PC-9 (cell line): ENCODE data around the gene NADK2. TPM values are rescaled to one million over a fixed set of nuclear protein-coding genes. Genes with fewer than 3 reads are reported as not detected.

ENCODE experiments used
- BruUV-seq: library from RNA; stranded (reverse); fragments of 400-500 nt; replicated peaks from 2 replicates; lab custom pipeline; 2021; lab: Mats Ljungman, UMichigan
- CTCF ChIA-PET: fragments of 300-600 bp; sonication (Branson Sonifier 250); formaldehyde crosslinking; loops from one replicate; lab custom pipeline; 2022; ENCODE audit warnings: antibody characterized with exemption; lab: Charles Lee
- POLR2A ChIA-PET: fragments of 300-600 bp; sonication (Branson Sonifier 250); formaldehyde crosslinking; loops from one replicate; lab custom pipeline; 2022; ENCODE audit warnings: antibody characterized with exemption; ENCODE audit not compliant: unreplicated experiment; lab: Charles Lee
- DNase-seq, 2 experiments: peaks; one replicate each; pipeline versions ENCODE4 v3.0.0 to v3.0.0-alpha.2; 2015 to 2022; ENCODE audit warnings: mixed read lengths in 1 of 2
- H2AFZ ChIP-seq: fragments of 200-600 bp; sonication (generic); 2 replicates; pipeline ENCODE4 v1.8.1; 2017; ENCODE audit warnings: antibody characterized with exemption
- H3F3A ChIP-seq: fragments of 200-600 bp; sonication (generic); 2 replicates; pipeline ENCODE4 v1.8.1; 2017; ENCODE audit warnings: antibody characterized with exemption, mild to moderate bottlenecking, low read depth; ENCODE audit not compliant: insufficient read depth
- H3K27ac ChIP-seq: fragments of 200-600 bp; sonication (generic); 2 replicates; pipeline ENCODE4 v1.6.1; 2016; ENCODE audit warnings: mixed run types
- H3K27me3 ChIP-seq: fragments of 200-600 bp; sonication (generic); 2 replicates; pipeline ENCODE4 v1.6.1; 2016; ENCODE audit warnings: low read depth, mixed run types; ENCODE audit not compliant: insufficient read depth
- H3K36me3 ChIP-seq: fragments of 200-600 bp; sonication (generic); 2 replicates; pipeline ENCODE4 v1.6.1; 2016; ENCODE audit warnings: low read depth, mixed run types
- H3K4me1 ChIP-seq: fragments of 200-600 bp; sonication (generic); replicated peaks from 2 replicates; pipeline ENCODE4 v1.6.1; 2016; ENCODE audit warnings: mixed run types; ENCODE audit not compliant: insufficient read depth
- H3K4me2 ChIP-seq: fragments of 200-600 bp; sonication (generic); 2 replicates; pipeline ENCODE4 v1.6.1; 2017; ENCODE audit warnings: mixed run types
- H3K4me3 ChIP-seq: fragments of 200-600 bp; sonication (generic); 2 replicates; pipeline ENCODE4 v1.6.1; 2016; ENCODE audit warnings: mixed run types
- H3K79me2 ChIP-seq: fragments of 200-600 bp; sonication (generic); 2 replicates; pipeline ENCODE4 v1.6.1; 2017; ENCODE audit warnings: low read depth, mixed run types
- H3K9me2 ChIP-seq: fragments of 200-600 bp; sonication (generic); 2 replicates; pipeline ENCODE4 v1.8.1; 2017; ENCODE audit warnings: mild to moderate bottlenecking; ENCODE audit not compliant: insufficient read depth
- H3K9me3 ChIP-seq: fragments of 200-600 bp; sonication (generic); 2 replicates; pipeline ENCODE4 v1.8.1; 2016; ENCODE audit warnings: low read depth; ENCODE audit not compliant: insufficient read depth
- H4K20me1 ChIP-seq: fragments of 200-600 bp; sonication (generic); 2 replicates; pipeline ENCODE4 v1.8.1; 2017; ENCODE audit not compliant: insufficient read depth
- CTCF ChIP-seq: fragments of 200-600 bp; sonication (generic); conservative IDR thresholded peaks from 2 replicates; pipeline ENCODE4 v1.6.1; 2017; ENCODE audit warnings: mixed run types, antibody characterized with exemption, mild to moderate bottlenecking, moderate library complexity
- EZH2 ChIP-seq: fragments of 200-600 bp; sonication (generic); IDR thresholded peaks from 2 replicates; pipeline ENCODE4 v1.8.0; 2017; ENCODE audit warnings: antibody characterized with exemption, low read depth
- intact Hi-C: fragments of 100-400 bp; cut with micrococcal nuclease; formaldehyde crosslinking; loops from one replicate; pipeline ENCODE4 v1.10.0; 2022; ENCODE audit not compliant: unreplicated experiment
- total RNA-seq: library from RNA; stranded (reverse); gene quantifications from 2 replicates; pipeline ENCODE4 v1.2.3, GENCODE V29; 2021

Gene NADK2
- total RNA-seq, 1 experiment from 2014 or later, result 43.7 TPM

- Histone ChIP-seq H3K27ac (no peak overlapping the region), H3K9me2 (no peaks in the 10 kb centered on the region), H3K4me3 (no peak overlapping the region), H3K79me2 (no peaks in the 10 kb centered on the region; the same call in 1 of the 2 replicates), H2AFZ (no peak overlapping the region), H3F3A (no peaks in the 10 kb centered on the region), H4K20me1 (no peaks in the 10 kb centered on the region), H3K27me3 (no peaks in the 10 kb centered on the region), H3K9me3 (no peaks in the 10 kb centered on the region), H3K4me1 (no peaks in the 10 kb centered on the region), H3K4me2 (no peak overlapping the region), H3K36me3 (peaks cover 34% of the 10 kb centered on the region)
- ChIA-PET CTCF (no interaction called here), POLR2A (interaction anchor here (0.7 kb wide), 1 partner anchor 81 kb away, joined by 6 read pairs; no protein-coding TSS in a partner anchor)
- intact Hi-C loops, result loop anchor here (2.0 kb wide), 1 partner anchor 14 kb away; no protein-coding TSS in a partner anchor
- TF ChIP-seq CTCF (no peak), EZH2 (no peak)
- no peak for DNase-seq
- BruUV-seq, result no TSS peak
Observed at GRCh38 chr5:36160617-36161016, 81.1 kb downstream of the NADK2 start.

GRCh38 chr5:36158144-36158543 is 83.6 kb downstream of the NADK2 start:
- CTCF ChIA-PET, result no interaction called here
- no peaks in the 10 kb centered on the region for H3K9me3 ChIP-seq
- POLR2A ChIA-PET, result no interaction called here
- peaks cover 42% of the 10 kb centered on the region for H3K36me3 ChIP-seq
- no peaks in the 10 kb centered on the region for H3K27me3 ChIP-seq
- intact Hi-C loops, result no loop called here
- H3F3A ChIP-seq, result no peaks in the 10 kb centered on the region
- TF ChIP-seq EZH2 (no peak), CTCF (no peak)
- H3K27ac ChIP-seq, result no peak overlapping the region
- no peak overlapping the region for H3K4me2 ChIP-seq
- no TSS peak for BruUV-seq
- no peak overlapping the region for H3K4me3 ChIP-seq
- H2AFZ ChIP-seq, result no peak overlapping the region
- no peaks in the 10 kb centered on the region for H4K20me1 ChIP-seq
- DNase-seq, result no peak
- H3K9me2 ChIP-seq, result no peaks in the 10 kb centered on the region
- H3K79me2 ChIP-seq, result peaks cover 17% of the 10 kb centered on the region
- H3K4me1 ChIP-seq, result peaks cover 8% of the 10 kb centered on the region; the same call in 1 of the 2 replicates

GRCh38 chr5:36156619-36157018 is 85.1 kb downstream of the NADK2 start:
- POLR2A ChIA-PET, result interaction anchor here (0.7 kb wide), 1 partner anchor 85 kb away, joined by 4 read pairs; the partner anchor contains the start of gene NADK2
- H3K36me3 ChIP-seq, result peaks cover 42% of the 10 kb centered on the region
- H3K4me3 ChIP-seq, result no peak overlapping the region
- H3K27ac ChIP-seq, result no peak overlapping the region
- CTCF ChIA-PET, result interaction anchor here (0.5 kb wide), 1 partner anchor 22 kb away, joined by 3 read pairs; no protein-coding TSS in a partner anchor
- DNase-seq, result no peak
- BruUV-seq, result no TSS peak
- no peaks in the 10 kb centered on the region for H3K27me3 ChIP-seq
- H3K4me1 ChIP-seq, result peaks cover 8% of the 10 kb centered on the region; the same call in 1 of the 2 replicates
- no peaks in the 10 kb centered on the region for H4K20me1 ChIP-seq
- H3K9me2 ChIP-seq, result no peaks in the 10 kb centered on the region
- H3K9me3 ChIP-seq, result no peaks in the 10 kb centered on the region
- no peak overlapping the region for H2AFZ ChIP-seq
- no peak overlapping the region for H3K4me2 ChIP-seq
- intact Hi-C loops, result no loop called here
- H3F3A ChIP-seq, result no peaks in the 10 kb centered on the region
- TF ChIP-seq EZH2 (no peak), CTCF (no peak)
- peaks cover 29% of the 10 kb centered on the region for H3K79me2 ChIP-seq
